K562 (cell line): ENCODE results near the gene GRIK1. TPM values are rescaled to one million over a fixed set of nuclear protein-coding genes. Genes with fewer than 3 reads are reported as not detected.

Experiments used
- CGGBP1 ChIP-seq: fragments of 250-450 bp; sonication (Bioruptor Pico); IDR thresholded peaks from 2 replicates; pipeline ENCODE4 v1.9.0; 2021; ENCODE audit warnings: mild to moderate bottlenecking
- EHMT2 ChIP-seq: fragments of 450-650 bp; IDR thresholded peaks from 2 replicates; pipeline ENCODE4 v1.6.1; 2018; ENCODE audit warnings: antibody characterized with exemption
- GABPA ChIP-seq: fragments of 200-800 bp; sonication (Bioruptor generic); conservative IDR thresholded peaks from 2 replicates; pipeline ENCODE4 v1.6.1; 2016; ENCODE audit warnings: low read depth, missing genetic modification characterization, missing compliant biosample characterization
- HNRNPH1 ChIP-seq: fragments of 200-400 bp; formaldehyde crosslinking; optimal IDR thresholded peaks from 2 replicates; pipeline ENCODE3; 2017; ENCODE audit warnings: low read depth, mild to moderate bottlenecking, low read length, moderate library complexity
- MAFF ChIP-seq: IDR thresholded peaks from 2 replicates; pipeline ENCODE4 v1.6.1; 2012; ENCODE audit warnings: low read length, improper control_type of control experiment
- MLLT1 ChIP-seq, 2 experiments: fragments of 450-650 bp; IDR thresholded peaks; 2 replicates each; pipeline ENCODE4 v1.6.1; 2016
- NBN ChIP-seq: fragments of 450-650 bp; IDR thresholded peaks from 2 replicates; pipeline ENCODE4 v1.6.1; 2016; ENCODE audit warnings: low read depth, mild to moderate bottlenecking
- NR2C2 ChIP-seq, 2 experiments: fragments of 200-800 bp in 1 of 2; sonication (Bioruptor generic) in 1 of 2; sonication (generic) in 1 of 2; formaldehyde crosslinking in 1 of 2; IDR thresholded peaks; 2 replicates each; pipeline versions ENCODE4 v1.6.1 to v1.8.0; 2016 to 2022; ENCODE audit warnings: mild to moderate bottlenecking in 1 of 2, missing compliant biosample characterization in 1 of 2, missing genetic modification characterization in 1 of 2, missing genetic modification reagents in 1 of 2
- POLR2AphosphoS5 ChIP-seq: IDR thresholded peaks from 2 replicates; pipeline ENCODE4 v1.6.1; 2011; ENCODE audit warnings: mild to moderate bottlenecking, low read depth, low read length, moderate library complexity; ENCODE audit not compliant: control insufficient read depth, insufficient read depth
- RBM14 ChIP-seq: fragments of 200-400 bp; formaldehyde crosslinking; IDR thresholded peaks from 2 replicates; pipeline ENCODE4 v1.6.1; 2018; ENCODE audit warnings: low read depth, mild to moderate bottlenecking, low read length, moderate library complexity, borderline replicate concordance; ENCODE audit not compliant: insufficient read depth
- TRIM24 ChIP-seq, 2 experiments: fragments of 450-650 bp; IDR thresholded peaks; 2 replicates each; pipeline ENCODE4 v1.6.1; 2016
- TSC22D4 ChIP-seq: fragments of 450-650 bp; IDR thresholded peaks from 2 replicates; pipeline ENCODE4 v1.6.1; 2016; ENCODE audit warnings: missing genetic modification characterization, missing biosample characterization, control low read depth
- ZFP30 ChIP-seq: fragments of 250-450 bp; sonication (Bioruptor Pico); IDR thresholded peaks from 2 replicates; pipeline ENCODE4 v1.8.0; 2022; ENCODE audit warnings: moderate library complexity, mild to moderate bottlenecking, inconsistent platforms, borderline replicate concordance
- ZFPM2 ChIP-seq: fragments of 250-450 bp; sonication (Bioruptor Pico); IDR thresholded peaks from 2 replicates; pipeline ENCODE4 v1.5.1; 2022; ENCODE audit warnings: mild to moderate bottlenecking
- ZNF583 ChIP-seq: fragments of 250-450 bp; sonication (Bioruptor Pico); IDR thresholded peaks from 2 replicates; pipeline ENCODE4 v1.4.0; 2020
- polyA plus RNA-seq, 8 experiments: library from polyadenylated mRNA; depleted of rRNA in 4 of 8; stranded (reverse) in 5 of 8; unstranded in 3 of 8; fragments of >200 nt; fragmentation: Nextera tagmentation in 2 of 8; fragmentation: Illumina TruSeq in 1 of 8; extraction: Ambion mirVana in 2 of 8; extraction: Trizol in 1 of 8; gene quantifications; 2 replicates each; pipeline versions ENCODE4 v1.2.1 to v1.2.3, GENCODE V29; 2011 to 2014; ENCODE audit warnings: inconsistent platforms in 1 of 8, missing spikeins in 1 of 8
- total RNA-seq, 7 experiments: library from RNA; depleted of rRNA in 6 of 7; stranded (reverse); fragments of >200 nt in 6 of 7; fragmentation: Illumina TruSeq in 2 of 7; extraction: Trizol in 2 of 7; gene quantifications; 2 replicates each; pipeline versions ENCODE4 v1.2.1 to v1.2.3, GENCODE V29; 2011 to 2021; ENCODE audit warnings: low replicate concordance in 1 of 7
- TF ChIP-seq, protein P1 (sequence below): fragments of 250-450 bp; sonication (Bioruptor Pico); IDR thresholded peaks from 2 replicates; pipeline ENCODE4 v1.5.0; 2021; ENCODE audit warnings: mild to moderate bottlenecking, borderline replicate concordance
- TF ChIP-seq, protein P2 (sequence below): fragments of 200-400 bp; formaldehyde crosslinking; IDR thresholded peaks from 2 replicates; pipeline ENCODE4 v1.6.1; 2017; ENCODE audit warnings: mild to moderate bottlenecking, low read depth, low read length, moderate library complexity
- TF ChIP-seq, protein P3 (sequence below), 2 experiments: fragments of 450-650 bp in 1 of 2; IDR thresholded peaks; 2 replicates each; pipeline ENCODE4 v1.6.1; 2011 to 2017; ENCODE audit warnings: low read depth in 2 of 2, antibody characterized with exemption in 1 of 2, borderline replicate concordance in 1 of 2, low read length in 1 of 2, mild to moderate bottlenecking in 1 of 2, mixed read lengths in 1 of 2; ENCODE audit not compliant: control insufficient read depth in 1 of 2

Gene GRIK1
- total and polyA plus RNA-seq, 9 of the 15 experiments (the other 6 are each of a cell fraction or from before 2014, with no cell fraction given): 0.17 to 2.8 (median 0.53) TPM

- TF ChIP-seq ZFPM2: no peak
- TF ChIP-seq GABPA (tag): peak; percentile 41; the same call in 1 of the 2 replicates
- peak; percentile 82 to 92; a peak in 3 of 4 replicates for TF ChIP-seq TRIM24 (IDR thresholded peaks at IDR 0.05)
- TF ChIP-seq TSC22D4 (tag): no peak
- TF ChIP-seq MLLT1 (IDR thresholded peaks at IDR 0.05): peak in 1 of 2 experiments; percentile 63; a peak in 1 of 4 replicates
- TF ChIP-seq EHMT2: peak; percentile 52; the same call in 1 of the 2 replicates
- no peak for TF ChIP-seq HNRNPH1
- peak; percentile 78 for TF ChIP-seq POLR2AphosphoS5
- 0 out of 2 replicates have a peak, but pooled peaks have one; percentile 81 for TF ChIP-seq ZNF583
- peak; percentile 91 for TF ChIP-seq NBN
- TF ChIP-seq RBM14: no peak
- no peak for TF ChIP-seq ZFP30 (CRISPR knock-in tag)
- TF ChIP-seq, protein P1, sequence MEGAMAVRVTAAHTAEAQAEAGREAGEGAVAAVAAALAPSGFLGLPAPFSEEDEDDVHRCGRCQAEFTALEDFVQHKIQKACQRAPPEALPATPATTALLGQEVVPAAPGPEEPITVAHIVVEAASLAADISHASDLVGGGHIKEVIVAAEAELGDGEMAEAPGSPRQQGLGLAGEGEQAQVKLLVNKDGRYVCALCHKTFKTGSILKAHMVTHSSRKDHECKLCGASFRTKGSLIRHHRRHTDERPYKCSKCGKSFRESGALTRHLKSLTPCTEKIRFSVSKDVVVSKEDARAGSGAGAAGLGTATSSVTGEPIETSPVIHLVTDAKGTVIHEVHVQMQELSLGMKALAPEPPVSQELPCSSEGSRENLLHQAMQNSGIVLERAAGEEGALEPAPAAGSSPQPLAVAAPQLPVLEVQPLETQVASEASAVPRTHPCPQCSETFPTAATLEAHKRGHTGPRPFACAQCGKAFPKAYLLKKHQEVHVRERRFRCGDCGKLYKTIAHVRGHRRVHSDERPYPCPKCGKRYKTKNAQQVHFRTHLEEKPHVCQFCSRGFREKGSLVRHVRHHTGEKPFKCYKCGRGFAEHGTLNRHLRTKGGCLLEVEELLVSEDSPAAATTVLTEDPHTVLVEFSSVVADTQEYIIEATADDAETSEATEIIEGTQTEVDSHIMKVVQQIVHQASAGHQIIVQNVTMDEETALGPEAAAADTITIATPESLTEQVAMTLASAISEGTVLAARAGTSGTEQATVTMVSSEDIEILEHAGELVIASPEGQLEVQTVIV: no peak
- TF ChIP-seq, protein P2, sequence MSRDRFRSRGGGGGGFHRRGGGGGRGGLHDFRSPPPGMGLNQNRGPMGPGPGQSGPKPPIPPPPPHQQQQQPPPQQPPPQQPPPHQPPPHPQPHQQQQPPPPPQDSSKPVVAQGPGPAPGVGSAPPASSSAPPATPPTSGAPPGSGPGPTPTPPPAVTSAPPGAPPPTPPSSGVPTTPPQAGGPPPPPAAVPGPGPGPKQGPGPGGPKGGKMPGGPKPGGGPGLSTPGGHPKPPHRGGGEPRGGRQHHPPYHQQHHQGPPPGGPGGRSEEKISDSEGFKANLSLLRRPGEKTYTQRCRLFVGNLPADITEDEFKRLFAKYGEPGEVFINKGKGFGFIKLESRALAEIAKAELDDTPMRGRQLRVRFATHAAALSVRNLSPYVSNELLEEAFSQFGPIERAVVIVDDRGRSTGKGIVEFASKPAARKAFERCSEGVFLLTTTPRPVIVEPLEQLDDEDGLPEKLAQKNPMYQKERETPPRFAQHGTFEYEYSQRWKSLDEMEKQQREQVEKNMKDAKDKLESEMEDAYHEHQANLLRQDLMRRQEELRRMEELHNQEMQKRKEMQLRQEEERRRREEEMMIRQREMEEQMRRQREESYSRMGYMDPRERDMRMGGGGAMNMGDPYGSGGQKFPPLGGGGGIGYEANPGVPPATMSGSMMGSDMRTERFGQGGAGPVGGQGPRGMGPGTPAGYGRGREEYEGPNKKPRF: no peak
- peak; percentile 52; the same call in 1 of the 2 replicates for TF ChIP-seq MAFF
- TF ChIP-seq, protein P3, sequence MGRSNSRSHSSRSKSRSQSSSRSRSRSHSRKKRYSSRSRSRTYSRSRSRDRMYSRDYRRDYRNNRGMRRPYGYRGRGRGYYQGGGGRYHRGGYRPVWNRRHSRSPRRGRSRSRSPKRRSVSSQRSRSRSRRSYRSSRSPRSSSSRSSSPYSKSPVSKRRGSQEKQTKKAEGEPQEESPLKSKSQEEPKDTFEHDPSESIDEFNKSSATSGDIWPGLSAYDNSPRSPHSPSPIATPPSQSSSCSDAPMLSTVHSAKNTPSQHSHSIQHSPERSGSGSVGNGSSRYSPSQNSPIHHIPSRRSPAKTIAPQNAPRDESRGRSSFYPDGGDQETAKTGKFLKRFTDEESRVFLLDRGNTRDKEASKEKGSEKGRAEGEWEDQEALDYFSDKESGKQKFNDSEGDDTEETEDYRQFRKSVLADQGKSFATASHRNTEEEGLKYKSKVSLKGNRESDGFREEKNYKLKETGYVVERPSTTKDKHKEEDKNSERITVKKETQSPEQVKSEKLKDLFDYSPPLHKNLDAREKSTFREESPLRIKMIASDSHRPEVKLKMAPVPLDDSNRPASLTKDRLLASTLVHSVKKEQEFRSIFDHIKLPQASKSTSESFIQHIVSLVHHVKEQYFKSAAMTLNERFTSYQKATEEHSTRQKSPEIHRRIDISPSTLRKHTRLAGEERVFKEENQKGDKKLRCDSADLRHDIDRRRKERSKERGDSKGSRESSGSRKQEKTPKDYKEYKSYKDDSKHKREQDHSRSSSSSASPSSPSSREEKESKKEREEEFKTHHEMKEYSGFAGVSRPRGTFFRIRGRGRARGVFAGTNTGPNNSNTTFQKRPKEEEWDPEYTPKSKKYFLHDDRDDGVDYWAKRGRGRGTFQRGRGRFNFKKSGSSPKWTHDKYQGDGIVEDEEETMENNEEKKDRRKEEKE (IDR thresholded peaks at IDR 0.05; ENCODE audit: borderline replicate concordance in 1 of 2, control insufficient read depth in 1 of 2, low read depth in 2 of 2, low read length in 1 of 2): peak in 1 of 2 experiments; percentile 50; a peak in 1 of 4 replicates
- peak; percentile 70; the same call in 1 of the 2 replicates for TF ChIP-seq CGGBP1 (CRISPR knock-in tag)
- TF ChIP-seq NR2C2 (CRISPR knock-in tag; IDR thresholded peaks at IDR 0.05): no peak
- TF ChIP-seq NR2C2 (tag; IDR thresholded peaks at IDR 0.05): peak; percentile 84
Observed at GRCh38 chr21:29647353-29647781, 292.4 kb downstream of the GRIK1 start (continued).
